Stomach (tissue), 9 donors: Measurements from ENCODE around the gene PON1. TPM values are rescaled to one million over a fixed set of nuclear protein-coding genes. Genes with fewer than 3 reads are reported as not detected.

Experiments
- DNase-seq, 2 donors: peaks; one replicate each; pipeline versions ENCODE4 v3.0.0 to v3.0.0-alpha.2; 2013 to 2019
- H3K27ac ChIP-seq, 5 donors: fragments of 200-600 bp in 4 of 5; sonication (generic) in 4 of 5; one replicate each; pipeline ENCODE4 v1.5.1; 2013 to 2019; ENCODE audit warnings: mild to moderate bottlenecking in 1 of 5, moderate library complexity in 1 of 5
- H3K27me3 ChIP-seq, 3 donors: fragments of 200-600 bp; sonication (generic); one replicate each; pipeline ENCODE4 v1.5.1; 2017 to 2019; ENCODE audit warnings: mixed run types in 1 of 3
- H3K36me3 ChIP-seq, 4 donors: fragments of 200-600 bp; sonication (generic); 1 replicate in 3 of 4; 2 replicates in 1 of 4; pipeline ENCODE4 v1.5.1; 2016 to 2019
- H3K4me1 ChIP-seq, 4 donors: fragments of 200-600 bp; sonication (generic); one replicate each; pipeline ENCODE4 v1.5.1; 2016 to 2019
- H3K4me3 ChIP-seq, 4 donors: fragments of 200-600 bp; sonication (generic) in 3 of 4; one replicate each; pipeline ENCODE4 v1.5.1; 2016 to 2019; ENCODE audit warnings: mild to moderate bottlenecking in 1 of 4
- H3K9me3 ChIP-seq, 4 donors: fragments of 200-600 bp; sonication (generic); one replicate each; pipeline ENCODE4 v1.5.1; 2016 to 2019
- EP300 ChIP-seq: sonication (generic); formaldehyde crosslinking; IDR thresholded peaks from one replicate; pipeline ENCODE4 v1.6.1; 2017; ENCODE audit warnings: antibody characterized with exemption
- WGBS, 5 donors: extraction: QIAGEN DNeasy Blood & Tissue Kit in 3 of 5; methylation state at CpG; one replicate each; pipeline versions ENCODE4 v1.1.5 to v1.1.7; 2013 to 2018; 5-methylcytosine and 5-hydroxymethylcytosine counted together
- intact Hi-C: fragments of 100-400 bp; cut with DNase I; formaldehyde crosslinking; loops from one replicate; pipeline ENCODE4 v1.15.1; 2023; ENCODE audit warnings: low total_unique reads
- polyA plus RNA-seq, 3 donors: library from polyadenylated mRNA; stranded (reverse); fragments of 200-250 nt; gene quantifications; one replicate each; pipeline ENCODE4 v1.2.3, GENCODE V29; 2013
- small RNA-seq, 4 donors: library from RNA; depleted of rRNA; stranded (forward); fragments of <200 nt; gene quantifications; one replicate each; pipeline ENCODE3, GENCODE V24; 2016
- total RNA-seq, 5 donors: library from RNA; depleted of rRNA; stranded (reverse); fragments of >200 nt; gene quantifications; one replicate each; pipeline versions ENCODE4 v1.1.0 to v1.2.3, GENCODE V29; 2014 to 2016
- donor health status: healthy with polysubstance abuse.
- donor health status: Bipolar disorder and iron deficiency.
- donor health status: healthy.

PON1 gene
- total and polyA plus RNA-seq, 8 donors: 0.30 to 0.55 TPM; not detected in 6

GRCh38 chr7:95250571-95250970, 73.8 kb downstream of the PON1 start:
- no peak overlapping the region for H3K4me3 ChIP-seq
- TF ChIP-seq EP300: no peak
- WGBS, 5 donors: 81 to 87% (median 86%) methylated on average over 6 of the region's 6 CpGs
- H3K9me3 ChIP-seq: no peaks in the 10 kb centered on the region
- H3K27me3 ChIP-seq: no peaks in the 10 kb centered on the region
- H3K27ac ChIP-seq: no peak overlapping the region
- no peak for DNase-seq
- H3K36me3 ChIP-seq: peaks cover 0 to 12% (median 0%) of the 10 kb centered on the region in 4 donors
- intact Hi-C loops: no loop called here
- H3K4me1 ChIP-seq: peaks cover 0 to 7% (median 3%) of the 10 kb centered on the region in 4 donors

Small RNA genes lying within 50 kb of the gene (small RNA-seq; reads per million reads assigned to genes)
- 0 reads per million in 4 donors for gene AC004022.2

Other genes starting within 250 kb of the PON1 start
- 1 to 10 TPM in 3 of 5 donors, not detected in 2; 1.2 to 9.4 (median 4.3) TPM for gene PON3, start 71.8 kb upstream of the PON1 start, total RNA-seq
- gene PON3, start 71.8 kb upstream of the PON1 start, polyA plus RNA-seq: 1 to 10 TPM; 2.1 to 4.9 (median 3.4) TPM
- gene PON2, start 110.5 kb upstream of the PON1 start, total RNA-seq: 100 to 1,000 TPM in 2 of 5 donors, 10 to 100 TPM in 3; 14.0 to 151 (median 79.9) TPM
- gene PON2, start 110.5 kb upstream of the PON1 start, polyA plus RNA-seq: 10 to 100 TPM in 2 of 3 donors, 1 to 10 TPM in 1; 6.3 to 23.1 (median 16.2) TPM
- under 1 TPM in 1 of 5 donors, not detected in 4; 0.18 TPM for gene ASB4, start 161.4 kb upstream of the PON1 start, total RNA-seq
- 1 to 10 TPM in 1 of 3 donors, under 1 TPM in 2; 0.03 to 1.7 (median 0.37) TPM for gene ASB4, start 161.4 kb upstream of the PON1 start, polyA plus RNA-seq